Right lung (tissue), 5 donors: ENCODE results near the gene OTULINL. TPM values are rescaled to one million over a fixed set of nuclear protein-coding genes. Genes with fewer than 3 reads are reported as not detected.

Source experiments
- DNase-seq, 2 donors: peaks; one replicate each; pipeline ENCODE4 v3.0.0-alpha.2; 2013
- polyA plus RNA-seq, 5 donors: library from polyadenylated mRNA; unstranded; fragments of 120-200 nt; gene quantifications; one replicate each; pipeline versions ENCODE4 v1.2.1 to v1.2.3, GENCODE V29; 2013; ENCODE audit warnings: inconsistent platforms in 1 of 5, low replicate concordance in 1 of 5; ENCODE audit not compliant: insufficient read length in 5 of 5, insufficient read depth in 1 of 5

OTULINL gene
- polyA plus RNA-seq, 5 donors = 8.0 to 10.9 (median 10.1) TPM

DNA sequence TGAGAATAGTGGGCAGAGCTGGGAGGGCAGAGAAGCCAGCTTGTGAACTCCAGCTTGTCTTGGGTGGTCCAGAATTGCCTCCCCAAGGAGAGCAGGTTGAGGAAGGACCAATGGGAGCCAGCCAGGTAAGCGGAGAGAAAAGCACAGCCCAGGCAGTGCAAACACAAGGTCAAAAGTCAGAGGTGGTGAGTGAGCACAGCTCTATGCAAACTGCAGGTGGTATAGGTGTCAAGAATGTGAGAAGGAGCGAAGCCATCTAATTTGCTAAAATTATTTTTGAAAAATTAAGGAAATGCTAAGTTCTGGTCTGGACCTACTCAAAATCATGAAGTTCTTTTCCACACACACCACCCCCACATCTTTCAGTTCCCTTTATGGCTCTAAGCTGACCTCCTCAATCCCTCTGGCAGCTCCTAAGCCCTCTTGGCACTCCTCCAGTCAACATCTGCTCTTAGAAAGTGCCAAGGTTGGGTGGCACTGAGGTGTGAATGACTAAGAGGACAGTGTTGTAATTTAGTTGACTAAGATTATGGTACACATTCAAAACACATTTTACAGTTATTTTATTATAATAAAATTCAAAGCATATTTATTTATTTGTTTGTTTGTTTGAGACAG lies 6.6 kb upstream of the OTULINL start:
- no peak for DNase-seq

DNA sequence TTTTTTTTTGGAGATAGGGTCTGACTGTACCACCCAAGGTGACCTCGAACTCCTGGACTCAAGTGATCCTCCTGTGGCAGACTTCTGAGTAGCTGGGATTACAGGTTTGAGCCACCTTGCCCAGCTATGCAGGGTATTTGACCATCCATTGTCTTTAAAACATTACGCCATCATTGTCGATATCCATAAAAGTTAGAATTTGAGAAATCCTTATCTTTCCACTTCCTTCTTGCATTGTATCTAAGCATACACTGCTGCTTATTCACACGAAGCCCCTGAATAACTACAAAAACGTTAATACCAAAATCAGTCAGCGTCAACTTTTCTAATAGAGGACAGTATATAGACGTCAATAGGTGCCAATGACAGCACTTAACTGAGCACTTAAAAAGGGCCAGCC lies 5.4 kb upstream of the OTULINL start:
- DNase-seq = no peak

DNA sequence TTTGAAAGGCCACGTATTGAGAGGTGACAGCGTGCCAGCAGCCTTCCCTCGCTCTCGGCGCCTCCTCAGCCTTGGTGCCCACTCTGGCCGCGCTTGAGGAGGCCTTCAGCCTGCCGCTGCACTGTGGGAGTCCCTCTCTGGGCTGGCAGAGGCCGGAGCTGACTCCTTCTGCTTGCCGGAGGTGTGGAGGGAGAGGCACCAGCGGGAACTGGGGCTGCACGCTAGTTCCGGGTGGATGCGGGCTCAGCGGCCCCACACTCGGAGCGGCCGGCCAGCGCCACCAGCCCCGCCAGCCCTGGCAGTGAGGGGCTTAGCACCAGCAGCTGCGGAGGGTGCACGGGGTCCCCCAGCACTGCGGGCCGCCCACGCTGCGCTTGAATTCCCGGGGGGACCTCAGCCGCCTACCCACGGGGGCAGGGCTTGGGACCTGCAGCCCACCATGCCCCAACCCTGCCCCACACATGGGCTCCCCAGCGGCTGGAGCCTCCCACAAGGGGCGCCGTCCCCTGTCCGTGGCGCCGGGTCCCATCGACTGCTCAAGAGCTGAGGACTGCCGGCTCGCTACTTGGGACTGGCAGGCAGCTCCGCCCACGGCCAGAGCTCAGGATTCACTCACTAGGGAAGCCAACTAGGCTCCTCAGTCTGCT lies 4.4 kb upstream of the OTULINL start:
- no peak for DNase-seq

DNA sequence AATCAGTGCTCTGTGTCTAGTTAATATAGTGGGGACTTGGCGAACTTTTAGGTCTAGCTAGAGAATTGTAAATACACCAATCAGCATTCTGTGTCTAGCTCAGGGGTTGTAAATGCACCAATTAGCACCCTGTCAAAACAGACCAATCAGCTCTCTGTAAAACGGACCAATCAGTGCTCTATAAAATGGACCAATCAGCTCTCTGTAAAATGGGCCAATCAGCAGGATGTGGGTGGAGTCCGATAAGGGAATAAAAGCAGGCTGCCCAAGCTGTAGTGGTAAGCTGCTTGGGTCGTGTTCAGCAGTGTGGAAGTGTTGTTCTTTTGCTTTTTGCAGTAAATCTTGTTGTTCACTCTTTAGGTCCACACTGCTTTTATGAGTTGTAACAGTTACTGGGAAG lies 3.6 kb upstream of the OTULINL start:
- DNase-seq = no peak

DNA sequence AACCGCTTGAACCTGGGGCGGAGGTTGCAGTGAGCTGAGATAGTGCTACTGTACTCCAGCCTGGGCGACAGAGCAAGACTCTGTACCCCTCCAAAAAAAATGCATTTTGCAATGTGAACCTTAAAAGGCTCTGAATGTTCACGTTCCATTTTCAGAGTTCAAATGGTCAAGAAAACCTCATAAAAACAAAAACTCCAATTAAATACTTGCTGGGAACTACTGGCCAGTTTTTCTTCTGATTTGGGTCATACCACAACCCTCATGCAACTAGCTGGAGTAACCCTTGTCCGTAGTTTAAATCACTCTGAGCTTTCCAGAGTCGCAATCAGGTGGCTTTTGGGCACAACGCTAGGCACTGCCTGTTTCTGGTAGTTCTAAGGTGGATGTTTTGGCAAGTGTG lies 2.3 kb upstream of the OTULINL start:
- no peak for DNase-seq

DNA sequence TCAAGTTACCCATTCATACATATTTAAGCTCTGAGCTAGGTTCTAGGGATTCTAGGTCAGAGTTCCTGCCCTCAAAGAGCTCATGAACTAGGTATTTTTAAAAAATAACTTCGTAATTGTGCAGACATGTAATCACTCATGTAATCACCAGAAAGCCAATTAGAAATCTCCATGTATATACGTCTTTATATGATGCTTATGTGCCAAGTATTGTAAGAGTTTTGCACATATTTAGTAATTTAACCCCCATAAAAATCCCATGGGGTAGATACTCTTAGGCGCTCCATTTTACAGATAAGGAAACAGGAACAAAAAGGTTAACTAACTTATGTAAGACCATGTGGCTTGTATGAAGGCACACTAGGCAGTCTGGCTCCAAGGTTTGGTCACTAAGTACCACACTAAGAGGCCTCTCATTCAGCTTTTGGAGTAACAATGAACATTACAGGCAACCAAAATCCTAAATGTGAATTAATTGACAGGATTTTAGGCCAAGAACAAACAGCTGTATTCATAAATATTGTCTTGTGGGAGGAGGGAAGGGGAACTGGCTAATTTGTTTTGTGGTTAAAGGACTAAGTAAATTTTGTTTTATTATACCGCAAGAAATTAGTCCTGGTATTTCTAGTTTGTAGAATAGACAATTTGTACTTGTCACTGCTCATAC lies 1.7 kb upstream of the OTULINL start:
- no peak for DNase-seq

DNA sequence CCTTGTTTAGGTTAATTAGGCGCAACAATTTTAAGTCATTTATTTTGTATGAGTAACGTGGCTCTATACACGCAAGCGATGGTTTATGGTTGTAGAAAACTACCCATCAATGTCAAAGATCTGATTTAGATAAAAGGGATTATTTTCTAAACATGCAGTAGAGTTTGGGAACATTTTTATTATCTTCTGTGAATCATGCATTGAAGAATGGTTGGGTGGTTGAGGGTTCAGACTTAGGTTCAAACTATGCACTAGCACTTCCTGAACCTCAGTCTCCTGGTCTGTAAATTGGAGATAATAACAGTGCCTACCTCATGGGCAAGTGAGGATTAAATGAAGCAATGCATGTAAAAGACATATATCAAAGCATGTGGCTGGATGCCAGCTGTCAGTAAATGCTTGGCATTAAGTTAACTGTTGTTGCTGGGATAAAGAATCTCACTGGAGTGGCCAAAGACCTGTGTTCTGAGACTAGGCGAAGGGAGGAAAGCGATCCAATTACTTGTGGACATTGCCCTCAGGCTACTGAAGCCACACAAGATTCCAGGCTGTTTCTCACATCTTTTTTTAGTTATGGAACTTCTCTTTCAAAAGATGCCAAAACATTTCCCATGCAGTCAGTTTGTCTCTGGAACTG lies 1.1 kb upstream of the OTULINL start:
- no peak for DNase-seq

DNA sequence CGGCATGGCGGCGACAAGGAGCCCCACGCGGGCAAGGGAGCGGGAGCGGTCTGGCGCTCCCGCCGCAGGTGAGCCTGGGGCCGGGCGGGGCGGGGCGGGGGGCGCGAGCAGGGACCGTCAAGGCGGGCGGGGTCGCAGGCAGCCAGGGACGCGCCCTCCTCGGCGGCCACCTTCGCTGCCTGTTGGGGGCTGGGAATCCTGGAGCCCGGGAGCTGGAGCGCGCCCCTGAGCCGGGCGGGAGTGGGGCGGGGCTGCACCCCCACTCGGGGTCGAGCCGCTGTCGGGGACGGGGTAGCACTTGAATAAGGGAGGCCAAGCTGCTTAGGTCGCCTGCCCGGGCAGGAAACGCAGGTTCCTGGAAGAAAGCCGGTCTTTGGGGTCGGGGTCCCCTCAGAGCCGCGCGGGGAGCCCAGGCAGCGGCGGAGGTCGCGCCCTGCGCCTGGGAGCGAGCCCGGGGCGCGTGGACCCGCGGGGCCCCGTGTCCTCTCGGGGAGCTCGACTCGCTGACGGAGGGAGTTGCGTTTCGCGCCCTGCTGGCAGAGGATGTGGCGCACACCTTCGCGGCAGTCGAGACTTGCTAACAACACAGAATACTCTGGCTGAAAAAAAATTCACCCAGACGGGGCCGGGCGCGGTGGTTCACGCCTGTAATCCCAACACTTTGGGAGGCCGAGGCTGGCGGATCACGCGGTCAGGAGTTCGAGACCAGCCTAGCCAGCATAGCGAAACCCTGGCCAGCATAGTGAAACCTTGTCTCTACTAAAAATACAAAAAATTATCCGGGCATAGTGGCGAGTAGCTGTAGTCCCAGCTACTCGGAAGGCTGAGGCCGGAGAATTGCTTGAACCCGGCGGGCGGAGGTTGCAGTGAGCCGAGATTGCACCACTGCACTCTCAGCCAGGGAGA lies 552 bp downstream of the OTULINL start:
- DNase-seq = peak in 1 of 2 donors; percentile 20

DNA sequence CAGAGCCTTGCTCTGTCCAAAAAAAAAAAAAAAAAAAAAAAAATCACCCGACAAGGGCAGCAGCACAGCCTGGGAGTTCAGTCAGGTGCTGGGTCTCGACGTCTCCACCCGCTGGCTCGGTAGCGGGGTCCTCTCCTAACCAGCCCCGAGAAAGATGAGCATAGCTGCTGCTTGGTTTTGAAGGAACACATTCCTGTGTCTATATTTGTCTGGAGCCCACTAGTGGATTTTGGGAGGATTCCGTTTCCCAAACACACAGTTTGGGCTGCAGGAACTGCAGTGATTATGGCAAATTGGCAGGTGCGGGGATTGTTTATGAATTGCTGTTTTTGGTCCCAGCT lies 1.2 kb downstream of the OTULINL start:
- no peak for DNase-seq

DNA sequence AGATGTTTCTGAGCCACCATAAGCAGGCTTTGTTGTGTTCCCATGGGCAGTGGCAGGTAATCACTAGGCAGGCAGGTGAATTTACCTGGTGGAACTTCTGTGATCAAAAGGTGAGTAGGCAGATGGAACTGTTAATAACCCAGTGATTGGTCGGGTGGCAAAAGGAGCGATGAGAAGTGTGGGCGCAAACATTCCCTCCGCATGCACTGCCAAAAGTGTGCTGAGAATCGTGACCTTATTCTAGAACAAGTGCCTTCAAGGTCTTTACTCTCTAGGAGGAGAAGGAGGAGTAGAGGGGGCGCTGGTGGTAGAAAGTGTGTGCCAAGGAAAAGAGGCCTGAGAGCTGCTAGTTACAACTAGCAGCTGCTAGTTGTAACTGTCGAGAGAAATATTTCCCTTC lies 3.3 kb downstream of the OTULINL start:
- no peak for DNase-seq

DNA sequence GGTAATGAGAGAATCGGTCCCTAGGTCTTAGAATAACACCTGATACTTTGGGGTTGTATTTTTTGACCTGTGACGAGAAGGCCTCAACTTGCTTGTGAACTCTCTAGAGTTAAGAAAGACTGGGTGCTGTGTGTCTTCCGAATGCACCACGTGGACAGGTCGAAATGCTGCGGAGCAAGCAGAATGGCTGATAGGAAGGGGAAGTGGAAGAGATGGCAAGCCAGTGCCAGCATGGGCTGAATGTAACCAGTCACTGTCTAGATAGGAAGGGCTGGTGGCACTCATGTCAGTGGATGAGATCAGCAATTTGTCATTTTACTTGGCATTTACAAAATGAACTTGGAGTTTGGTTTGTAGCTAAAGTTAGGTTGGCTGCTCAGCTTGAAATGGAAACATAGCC lies 5.6 kb downstream of the OTULINL start:
- DNase-seq = no peak

DNA sequence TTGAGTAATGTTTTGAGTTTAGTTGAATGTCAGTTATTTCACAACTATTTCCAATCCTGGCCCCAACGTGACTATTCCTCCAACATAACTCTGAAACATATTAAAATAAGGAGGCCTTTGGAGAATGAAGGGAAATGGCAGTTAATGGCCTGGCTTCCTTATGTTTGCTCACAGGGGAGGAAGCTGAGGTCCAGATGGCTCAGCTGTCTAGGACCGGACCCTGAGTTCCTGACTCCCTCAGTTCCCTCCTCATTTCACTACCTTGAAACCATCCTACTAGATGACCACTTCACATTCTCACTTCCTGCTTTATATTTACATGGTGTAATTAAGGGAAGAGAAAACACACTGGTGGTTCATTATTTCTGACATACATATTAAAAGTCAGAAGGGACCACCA lies 6.6 kb downstream of the OTULINL start:
- no peak for DNase-seq

DNA sequence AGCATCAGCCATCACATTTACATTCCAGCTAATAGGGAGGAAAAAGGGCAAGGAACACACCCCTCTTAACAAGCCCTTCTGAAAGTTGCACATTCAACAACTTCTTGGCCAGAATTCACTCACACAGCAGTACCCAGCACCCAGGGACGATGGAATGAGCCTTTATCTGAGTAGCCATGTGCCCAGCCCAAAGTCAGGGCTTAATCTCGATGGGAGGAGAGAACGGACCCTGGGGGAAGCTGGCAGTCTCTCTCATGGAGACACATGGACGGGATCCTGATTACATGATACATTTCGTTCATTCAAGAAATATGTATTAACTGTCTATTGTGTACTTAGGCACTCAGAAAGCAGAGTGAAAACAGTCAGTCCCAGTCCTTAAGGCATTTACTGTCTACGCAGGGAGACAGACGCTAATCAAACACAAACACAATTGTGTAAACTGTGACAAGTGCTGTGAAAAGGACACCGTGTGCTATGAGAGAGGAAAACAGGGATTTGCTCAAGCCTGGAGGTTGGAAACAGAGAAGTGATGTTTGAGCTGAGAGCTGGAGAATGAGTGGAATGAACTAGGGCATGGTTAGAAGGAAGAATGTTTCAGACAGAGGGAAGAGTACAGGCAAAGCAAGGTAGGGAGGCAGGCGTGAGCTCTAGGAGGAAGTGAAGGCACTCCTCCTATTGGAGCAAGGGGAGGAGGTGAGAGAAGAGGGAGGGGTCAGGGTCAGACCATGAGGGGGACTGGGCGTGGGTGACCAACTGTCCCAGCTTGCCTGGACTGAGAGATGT lies 7.4 kb downstream of the OTULINL start:
- no peak for DNase-seq

DNA sequence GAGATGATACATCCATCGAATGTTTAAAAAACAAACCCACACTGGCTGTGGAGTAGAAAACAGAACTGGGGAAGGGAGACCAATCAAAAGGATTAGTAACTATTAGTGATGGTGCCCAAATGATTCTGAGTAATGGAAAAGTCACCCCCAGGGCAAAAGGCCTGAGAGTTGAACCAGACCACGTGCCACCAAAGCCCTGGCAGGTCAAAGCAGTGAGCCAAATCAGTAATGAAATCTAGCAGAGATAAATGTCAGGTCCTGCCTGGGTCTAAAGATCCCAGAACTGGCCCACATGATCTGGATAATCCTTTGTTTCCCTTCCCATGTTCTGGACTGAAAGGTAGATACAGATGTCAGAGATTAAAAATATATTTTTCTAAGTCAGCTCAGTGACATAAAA lies 9.4 kb downstream of the OTULINL start:
- DNase-seq = no peak

DNA sequence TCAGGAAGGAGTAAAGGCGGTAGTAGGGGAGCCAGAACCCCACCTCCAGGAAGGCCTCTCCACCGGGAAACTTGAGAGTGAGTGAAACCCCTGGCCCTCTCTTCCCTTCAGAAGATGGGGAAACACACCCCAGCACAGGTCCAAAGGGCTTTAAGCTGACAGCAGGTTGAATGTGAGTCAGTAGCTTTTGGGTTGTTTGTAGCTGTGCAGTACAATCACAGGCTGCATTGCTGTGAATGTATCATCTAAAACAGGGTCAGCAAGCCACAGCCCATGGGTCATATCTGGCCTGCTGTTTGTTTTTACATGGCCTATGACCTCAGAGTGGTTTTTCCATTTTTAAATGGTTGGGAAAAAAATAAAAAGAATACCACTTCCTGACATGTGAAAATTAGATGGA lies 10.0 kb downstream of the OTULINL start:
- no peak for DNase-seq

DNA sequence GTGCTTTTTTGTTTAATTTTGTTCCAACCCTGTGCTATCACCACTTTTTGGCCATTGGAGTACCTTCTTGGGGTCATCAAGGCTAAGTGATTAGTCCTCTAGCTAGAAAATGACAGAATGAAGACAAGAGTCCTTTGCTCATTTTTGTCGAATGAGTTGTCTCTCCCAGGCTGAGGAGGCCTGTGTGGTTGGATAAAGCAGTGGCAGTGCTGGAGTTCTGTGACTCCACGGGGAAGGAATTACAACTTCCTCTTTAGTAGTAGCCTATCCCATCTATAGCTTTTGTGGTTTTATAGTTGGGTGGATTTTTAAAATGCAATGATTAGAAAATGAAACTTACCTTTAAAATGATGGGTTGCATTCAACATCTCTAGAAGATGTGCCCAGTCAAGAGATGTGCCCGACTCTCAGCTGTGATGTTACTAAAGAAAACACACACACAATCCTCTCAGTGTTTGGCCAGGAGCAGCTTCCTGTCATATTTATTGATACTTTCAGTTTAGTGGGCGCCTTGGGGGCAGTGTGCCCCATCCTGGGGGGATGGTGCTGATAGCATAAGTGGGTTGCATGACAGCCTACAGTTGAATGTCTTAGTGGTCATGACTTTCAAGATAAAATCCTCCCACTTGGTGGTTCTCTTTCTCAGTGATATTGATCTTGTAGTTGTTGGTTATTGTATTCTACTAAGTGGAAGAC lies 11.9 kb downstream of the OTULINL start:
- no peak for DNase-seq

DNA sequence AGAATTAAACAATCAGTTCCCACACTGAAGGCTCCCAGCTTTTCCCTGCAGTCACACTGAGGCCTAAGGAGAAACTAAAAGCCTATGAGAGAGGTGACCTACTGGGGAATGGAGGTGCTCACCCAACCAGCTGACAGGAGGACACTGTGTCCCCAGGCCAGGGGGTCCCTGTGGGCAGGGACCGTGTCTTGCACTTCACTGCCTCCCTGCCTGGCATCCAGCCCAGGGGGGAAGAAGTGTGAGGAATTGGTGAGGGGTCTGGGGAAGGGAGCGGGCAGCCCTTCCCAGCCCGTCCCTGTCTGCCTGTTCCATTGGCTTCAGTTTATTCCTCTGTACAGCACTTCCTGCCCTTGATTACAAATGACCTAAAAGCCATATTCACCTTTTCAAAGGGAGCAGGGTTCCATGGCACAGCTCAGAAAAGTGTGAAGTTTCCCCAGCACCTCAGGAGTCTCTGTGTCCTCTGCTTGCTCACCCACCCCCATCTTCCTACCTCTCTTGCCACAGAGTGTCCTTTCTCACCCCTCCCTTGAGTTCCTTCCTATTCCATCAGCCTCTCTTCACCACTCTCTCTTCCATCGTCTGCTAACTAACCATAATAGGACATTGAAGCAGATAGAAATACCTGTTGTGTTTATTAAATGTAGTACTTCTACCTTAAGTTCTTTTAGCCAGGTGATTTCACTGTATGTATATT lies 12.9 kb downstream of the OTULINL start:
- no peak for DNase-seq

DNA sequence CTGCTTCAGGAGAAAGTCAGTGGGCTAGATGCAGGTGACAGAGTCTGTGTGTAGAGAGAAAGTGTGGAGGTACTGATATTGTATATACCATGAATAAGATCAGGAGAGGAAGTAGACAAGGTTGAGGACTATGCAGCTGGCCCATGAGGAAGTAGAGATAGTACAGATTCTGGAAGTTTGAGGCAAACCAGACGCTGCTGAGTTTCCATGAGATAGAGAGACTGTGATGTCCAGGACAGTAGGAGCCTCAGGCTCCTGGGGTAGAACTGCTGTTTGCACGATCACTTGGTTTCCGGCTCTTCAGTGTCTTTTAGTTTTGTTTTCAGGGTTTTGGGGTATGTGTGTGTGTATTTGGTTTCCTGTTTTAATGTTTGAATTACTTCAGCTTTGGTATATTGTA lies 13.6 kb downstream of the OTULINL start:
- DNase-seq = no peak

DNA sequence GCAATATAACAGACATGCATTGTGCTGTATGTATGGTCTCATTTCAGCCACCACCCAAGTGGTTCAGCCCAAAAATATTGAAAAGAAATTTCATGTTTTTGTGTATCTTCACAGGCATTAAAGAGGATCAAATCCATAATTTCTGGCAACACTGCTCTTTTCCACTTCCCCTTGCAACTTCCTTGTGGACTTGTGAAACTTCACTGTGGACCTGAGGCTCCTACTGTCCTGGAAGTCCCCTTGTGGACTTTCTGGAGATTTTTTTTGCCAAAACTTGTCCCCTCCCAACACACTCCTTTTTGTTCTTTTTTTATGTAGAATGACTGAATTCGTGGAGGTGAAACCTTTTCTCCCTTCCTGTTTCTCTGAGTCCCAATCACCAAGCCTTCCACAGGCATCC lies 14.3 kb downstream of the OTULINL start:
- DNase-seq = no peak

DNA sequence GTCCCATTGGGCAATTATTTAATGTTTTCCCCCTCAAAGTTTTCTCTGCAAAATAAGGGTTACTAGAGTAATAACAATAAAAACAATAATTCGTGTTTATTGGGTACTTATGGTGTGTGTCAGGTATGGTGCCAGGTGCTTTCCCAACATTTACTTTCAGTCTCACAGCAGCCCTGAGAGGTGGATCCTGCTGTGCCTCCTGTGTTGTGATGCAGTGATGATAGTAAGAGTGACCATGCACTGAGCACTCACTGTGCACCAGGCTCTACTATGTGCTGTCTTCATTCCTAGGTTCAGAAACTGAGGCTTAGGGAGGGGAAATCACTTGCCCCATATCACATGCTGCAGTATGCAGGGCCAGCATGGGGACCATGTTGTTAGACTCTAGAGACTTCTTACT lies 15.5 kb downstream of the OTULINL start:
- DNase-seq = no peak
